Dermis microvascular lymphatic vessel endothelial cell (primary cell): ENCODE data around the gene TLR7. TPM values are rescaled to one million over a fixed set of nuclear protein-coding genes. Genes with fewer than 3 reads are reported as not detected.
A peak's percentile ranks its signal among the peaks of the same experiment; 100 is the strongest.

Experiments
- DNase-seq, 2 donors: peaks; one replicate each; pipeline versions ENCODE4 v3.0.0 to v3.0.0-alpha.2; 2010; ENCODE audit warnings: low read depth in 2 of 2
- total RNA-seq: library from RNA; depleted of rRNA; stranded (reverse); fragments of >200 nt; gene quantifications from 2 replicates; pipeline ENCODE4 v1.2.1, GENCODE V29; 2014

TLR7 gene
- not detected in 2 replicates for total RNA-seq

DNA sequence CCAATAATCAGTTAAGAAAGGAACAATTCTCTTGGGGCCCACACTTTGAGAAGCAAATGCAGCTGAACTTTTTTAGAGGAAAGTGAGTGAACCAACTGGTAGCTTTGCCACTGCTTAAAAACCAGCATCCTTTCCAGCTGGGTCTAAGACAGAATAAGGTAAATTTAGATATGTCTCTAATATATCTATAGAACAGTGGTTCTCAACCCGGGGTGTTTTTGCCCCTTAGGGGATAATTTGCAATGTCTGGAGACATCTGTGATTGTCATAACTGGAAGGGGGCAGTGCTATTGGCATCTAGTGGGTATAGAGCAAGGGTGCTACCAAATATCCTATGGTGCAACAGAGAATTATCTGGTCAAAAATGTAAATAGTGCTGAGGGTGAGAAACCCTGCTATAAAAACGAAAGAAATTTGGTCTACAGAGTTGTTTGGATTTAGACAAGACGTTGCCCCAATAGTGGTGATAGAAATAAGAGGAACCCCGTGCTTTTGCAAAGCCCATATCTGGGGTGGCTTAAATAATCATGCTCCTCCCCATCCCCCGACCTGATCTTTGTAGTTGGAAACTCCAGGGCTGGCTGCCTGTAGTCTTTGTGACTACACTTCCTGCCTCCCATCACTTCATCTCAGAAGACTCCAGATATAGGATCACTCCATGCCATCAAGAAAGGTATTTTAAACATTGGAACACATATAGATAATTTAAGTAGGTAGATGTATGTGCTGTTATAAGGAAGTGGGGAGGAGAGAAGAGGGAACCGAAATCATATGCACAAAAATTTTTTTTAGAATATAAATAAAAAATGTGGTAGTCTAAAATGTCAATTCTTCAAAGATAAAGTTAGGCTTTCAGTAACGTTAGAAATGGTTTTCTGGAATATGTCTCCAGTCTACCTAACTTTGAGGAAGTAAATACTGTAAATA lies at the start of gene TLR7:
TSS of gene TLR7 (plus strand) at position 622 of the 927 bp plus-strand sequence. CDS start 507 bp downstream, outside the sequence.
- DNase-seq = no peak

DNA sequence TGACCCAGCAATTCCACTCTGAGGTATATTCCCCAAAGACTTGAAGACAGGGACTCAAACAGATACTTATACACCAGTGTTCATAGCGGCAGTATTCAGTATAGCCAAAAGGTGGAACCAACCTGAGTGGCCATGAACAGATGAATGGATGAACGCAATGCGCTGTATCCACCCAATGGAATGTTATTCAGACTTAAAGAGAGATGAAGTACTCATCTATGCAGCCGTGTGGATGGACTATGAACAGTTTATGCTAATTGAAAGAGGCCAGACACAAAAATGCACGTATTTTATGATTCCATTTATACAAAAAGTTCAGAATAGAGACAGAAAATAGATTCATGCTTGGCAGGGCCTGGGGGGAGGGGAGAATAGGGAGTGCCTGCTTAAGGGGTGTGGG lies 49.3 kb upstream of the TLR7 start:
- no peak for DNase-seq

DNA sequence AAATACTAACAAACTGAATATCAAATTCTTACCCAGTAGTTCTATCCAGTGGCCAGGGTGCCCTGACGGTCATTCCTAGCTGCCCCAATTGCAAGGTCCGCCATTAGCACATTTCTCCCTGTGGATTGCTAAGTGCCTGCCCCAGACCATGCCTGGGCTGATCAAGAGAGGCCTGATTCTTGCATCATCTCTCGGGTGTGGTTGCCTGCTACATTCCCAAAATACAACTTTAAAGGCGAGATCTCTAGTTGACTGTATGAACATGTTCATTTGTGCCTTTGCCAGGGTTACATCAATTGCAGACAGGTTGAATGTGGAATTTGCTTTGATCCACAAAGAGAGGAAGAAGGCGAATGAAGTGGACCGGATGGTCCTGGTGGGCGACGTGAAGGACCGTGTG lies 47.6 kb upstream of the TLR7 start:
- no peak for DNase-seq

DNA sequence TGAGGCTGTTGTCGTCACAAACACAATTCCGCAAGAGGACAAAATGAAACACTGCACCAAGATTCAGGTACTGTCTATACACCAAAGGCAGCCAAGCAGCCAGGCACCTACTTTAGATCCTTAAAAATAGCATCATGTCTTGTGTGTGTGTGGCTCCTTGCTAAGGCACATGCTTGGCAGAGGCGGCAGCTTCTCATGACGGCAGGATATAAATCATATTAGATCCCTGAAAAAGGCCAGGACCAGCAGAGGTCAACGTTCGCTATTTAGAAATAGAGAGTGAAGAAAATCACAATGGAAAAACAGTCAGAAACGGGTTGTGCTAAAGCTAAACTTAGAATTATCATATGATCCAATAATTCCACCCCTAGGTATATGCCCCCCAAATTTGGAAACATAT lies 46.1 kb upstream of the TLR7 start:
- DNase-seq = no peak

DNA sequence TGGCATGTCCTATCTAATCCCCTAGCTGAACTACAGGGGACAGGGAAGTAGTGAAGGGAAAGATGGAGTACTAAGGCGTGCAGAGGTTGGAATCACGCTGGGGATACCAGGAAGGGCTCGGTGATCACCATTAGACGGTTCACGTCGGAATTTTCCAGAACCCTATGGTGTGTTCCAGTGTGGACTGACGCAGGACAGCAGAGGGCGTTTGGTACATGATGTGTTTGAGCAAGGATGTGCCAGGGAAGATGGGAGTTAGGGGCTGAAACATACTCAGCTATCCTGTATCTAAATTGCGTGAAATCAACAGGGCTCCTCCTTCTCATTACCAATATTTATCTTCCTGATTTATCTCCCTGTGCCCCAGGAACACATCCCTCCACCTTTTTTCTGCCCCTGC lies 41.9 kb upstream of the TLR7 start:
- peak in 1 of 2 donors; percentile 3 for DNase-seq

DNA sequence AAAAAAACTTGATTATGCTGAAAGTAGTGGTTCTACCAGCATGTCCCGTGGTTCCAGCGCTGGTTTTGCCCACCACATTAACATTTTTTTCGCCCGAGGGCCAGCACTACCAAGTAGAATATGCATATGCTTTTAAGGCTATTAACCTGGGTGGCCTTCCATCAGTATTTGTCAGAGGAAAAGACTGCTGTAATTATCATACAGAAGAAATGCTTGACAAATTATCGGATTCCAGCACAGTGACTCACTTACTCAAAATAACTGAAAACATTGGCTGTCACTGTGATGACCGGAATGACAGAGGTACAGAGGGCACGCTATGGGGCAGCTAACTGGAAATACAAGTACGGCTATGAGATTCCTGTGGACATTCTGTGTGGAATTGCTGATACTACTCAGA lies 41.1 kb upstream of the TLR7 start:
- DNase-seq = peak; percentile 54 to 62

DNA sequence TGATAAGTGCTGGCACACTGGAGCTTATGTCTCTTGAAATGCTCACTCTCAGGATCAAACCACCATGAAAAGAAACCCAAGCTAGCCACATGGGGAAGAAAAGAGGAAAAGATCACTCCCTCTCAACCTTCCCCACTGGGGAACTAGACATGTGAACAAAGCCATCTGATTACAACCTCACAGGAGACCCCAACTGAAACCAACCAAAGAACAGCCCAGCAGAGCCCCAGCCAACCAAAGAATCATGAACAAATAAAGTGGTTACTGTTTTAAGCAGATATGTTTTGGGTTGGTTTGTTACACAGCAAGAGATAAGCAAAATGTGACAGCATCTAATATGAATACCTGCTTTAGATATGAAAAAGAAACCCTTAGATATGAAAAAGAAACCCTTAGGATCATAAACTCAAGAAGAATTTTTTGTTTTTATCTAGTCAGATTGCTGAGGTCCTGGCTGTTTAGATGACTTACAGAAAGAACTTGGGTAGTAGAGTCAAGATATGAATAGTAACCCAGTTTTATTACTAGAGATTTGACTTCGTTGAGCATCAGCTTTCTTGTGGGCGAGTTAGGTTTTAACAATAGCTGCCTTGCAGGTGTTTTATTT lies 23.7 kb upstream of the TLR7 start:
- no peak for DNase-seq

DNA sequence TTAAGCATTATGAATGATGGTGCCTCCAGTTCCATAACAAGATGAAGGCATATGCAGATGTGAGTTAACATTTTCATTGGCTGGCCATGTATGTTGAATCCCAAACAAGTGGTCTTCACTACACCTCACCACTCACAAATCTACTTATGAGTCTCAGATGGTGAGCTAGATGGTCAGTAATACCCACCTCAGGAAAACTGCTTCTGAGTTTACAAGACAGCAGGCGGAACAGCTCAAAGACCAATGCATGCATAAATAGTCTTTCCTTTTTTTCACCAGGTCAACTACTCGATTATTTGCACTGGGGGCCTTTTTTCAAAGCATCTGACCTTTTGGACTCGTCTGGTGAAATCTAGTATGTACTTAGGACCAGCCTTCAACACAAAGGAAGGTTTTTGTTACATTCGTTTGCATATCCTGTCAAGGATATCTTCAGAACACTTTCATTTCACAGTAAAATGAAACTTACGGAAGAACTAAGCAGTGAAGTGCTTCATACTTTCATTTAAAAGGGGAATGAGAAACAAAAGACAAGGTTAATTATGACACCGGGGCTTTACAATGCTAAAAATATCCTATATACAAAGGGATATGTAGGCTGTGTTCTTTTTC lies 23.1 kb upstream of the TLR7 start:
- no peak for DNase-seq

DNA sequence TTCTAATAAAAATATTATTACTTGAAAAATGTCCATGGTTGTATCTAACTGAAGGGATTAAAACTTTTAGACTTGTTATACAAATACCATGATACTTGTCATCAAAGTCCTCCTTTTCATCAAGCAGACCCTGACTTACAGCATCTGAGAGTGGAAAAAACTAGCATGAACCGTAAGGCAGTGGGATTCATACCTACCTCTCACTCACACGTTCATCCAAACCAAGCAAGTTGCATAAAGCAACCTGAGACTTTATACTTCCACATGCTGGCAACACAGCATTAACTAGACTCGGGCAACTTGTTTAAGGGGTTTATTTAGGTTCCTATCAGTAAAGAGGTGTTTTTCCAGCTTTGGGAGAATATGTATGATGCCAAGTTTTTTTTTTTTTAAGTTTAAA lies 22.6 kb upstream of the TLR7 start:
- DNase-seq = no peak

DNA sequence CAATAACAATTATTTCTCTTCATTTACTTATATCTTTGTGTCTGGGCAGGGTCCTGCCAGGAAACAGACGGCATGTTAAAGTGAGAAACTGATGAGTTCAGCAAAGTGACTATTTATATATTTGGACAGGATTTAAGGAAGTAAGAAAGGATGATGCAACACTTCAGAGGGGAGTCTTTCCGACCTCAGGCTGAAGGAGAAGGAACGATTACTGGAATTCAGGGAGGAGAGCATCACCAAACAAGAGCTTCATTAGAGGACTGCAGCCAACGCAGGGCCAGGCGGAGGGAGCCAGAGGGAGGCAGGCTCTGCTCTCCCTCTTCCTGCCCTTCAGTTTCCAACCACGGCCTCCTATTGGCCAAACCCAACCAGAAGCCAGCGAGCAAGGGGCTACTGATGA lies 1.5 kb upstream of the TLR7 start:
- DNase-seq = no peak

DNA sequence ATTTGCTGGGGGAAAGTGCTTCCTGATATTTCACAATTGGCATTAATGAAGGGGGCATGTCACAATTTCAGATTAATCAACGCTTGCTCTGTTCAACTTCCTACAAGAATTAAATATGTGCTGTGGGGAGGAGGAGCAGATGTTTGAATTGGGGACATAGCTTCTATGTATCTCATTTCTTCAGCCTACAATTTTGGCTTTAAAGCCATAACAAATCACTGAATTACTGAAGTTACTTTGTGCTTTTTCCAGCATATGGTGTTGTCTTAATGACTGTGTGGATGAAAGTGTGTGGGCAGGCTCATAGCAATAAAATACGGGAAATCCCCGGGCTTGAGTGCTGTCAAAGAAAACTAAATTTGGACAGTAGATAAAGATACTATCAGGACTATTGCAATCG lies 813 bp downstream of the TLR7 start:
- no peak for DNase-seq

DNA sequence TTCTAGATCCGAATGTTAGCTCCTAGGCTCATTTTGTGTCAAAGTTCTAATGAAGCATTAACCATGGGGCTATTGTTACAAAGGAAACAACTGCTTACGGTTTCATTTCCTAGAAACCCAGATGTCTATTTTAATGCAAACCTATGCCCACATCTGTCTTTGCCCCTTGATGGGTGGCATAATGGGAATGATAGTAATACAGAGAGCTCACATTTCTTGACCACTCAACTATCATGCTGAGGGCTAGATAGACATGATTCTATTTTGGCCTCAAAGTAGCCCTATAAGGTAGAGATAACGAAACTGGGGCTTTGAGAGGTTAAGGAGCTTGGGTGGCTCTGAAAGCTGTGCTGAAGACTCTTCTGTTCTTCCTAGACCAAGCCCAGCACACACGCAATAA lies 1.9 kb downstream of the TLR7 start:
- no peak for DNase-seq

DNA sequence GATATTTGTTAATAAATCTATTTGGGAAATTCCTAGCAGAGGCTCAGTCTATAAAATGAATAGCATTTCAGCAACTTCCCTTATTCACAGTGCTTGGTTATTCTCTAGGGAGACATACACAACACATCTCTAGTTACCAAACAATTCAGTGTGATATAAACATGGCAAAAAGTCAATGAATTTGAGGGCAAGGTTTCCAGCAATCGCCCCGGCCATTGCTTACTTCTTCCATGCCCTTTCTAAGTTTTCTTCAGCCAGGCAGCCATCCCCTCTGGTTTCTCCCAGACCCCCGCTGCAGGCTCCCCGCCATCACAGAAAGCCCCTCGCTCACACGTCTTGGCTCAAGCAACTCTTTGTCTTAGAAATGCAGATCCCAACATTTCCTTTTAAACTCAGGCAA lies 4.4 kb downstream of the TLR7 start:
- DNase-seq = no peak

DNA sequence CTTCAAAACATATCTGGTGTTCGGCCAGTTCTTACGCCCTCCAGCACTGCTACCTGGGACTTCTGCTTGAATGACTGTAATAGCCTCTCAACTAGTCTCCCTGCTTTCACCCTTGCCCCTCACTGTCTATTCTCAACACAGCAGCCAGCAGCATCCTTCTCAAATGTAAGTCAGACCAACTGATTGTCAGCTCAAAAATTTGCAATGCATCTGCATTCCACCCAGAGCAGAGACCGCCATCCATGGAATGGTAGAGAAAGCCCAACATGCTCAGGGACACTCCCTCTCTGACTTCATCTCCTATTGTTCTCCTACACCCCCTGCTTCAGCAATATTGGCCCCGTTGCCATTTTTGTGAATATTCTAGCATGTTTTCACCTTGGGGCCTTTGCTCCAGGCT lies 5.9 kb downstream of the TLR7 start:
- DNase-seq = no peak

DNA sequence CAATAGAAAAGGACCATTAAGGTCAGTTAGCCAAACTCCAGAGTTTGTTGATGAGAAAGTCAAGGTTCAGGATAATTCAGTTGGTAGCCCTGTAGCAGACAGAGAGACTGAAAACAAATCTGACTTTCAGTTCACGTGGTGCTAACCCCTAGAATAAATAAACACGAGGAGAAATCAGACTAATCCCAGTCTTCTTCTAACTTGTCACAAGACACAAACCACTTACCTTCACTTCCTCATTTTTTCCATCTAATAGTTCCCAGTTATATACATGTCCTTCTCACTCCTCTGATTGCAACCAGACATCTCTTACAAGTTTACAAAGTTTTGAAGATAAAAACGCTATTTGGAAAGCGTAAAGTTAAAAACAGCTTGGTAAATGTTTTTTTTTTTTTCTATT lies 7.7 kb downstream of the TLR7 start:
- DNase-seq = no peak

DNA sequence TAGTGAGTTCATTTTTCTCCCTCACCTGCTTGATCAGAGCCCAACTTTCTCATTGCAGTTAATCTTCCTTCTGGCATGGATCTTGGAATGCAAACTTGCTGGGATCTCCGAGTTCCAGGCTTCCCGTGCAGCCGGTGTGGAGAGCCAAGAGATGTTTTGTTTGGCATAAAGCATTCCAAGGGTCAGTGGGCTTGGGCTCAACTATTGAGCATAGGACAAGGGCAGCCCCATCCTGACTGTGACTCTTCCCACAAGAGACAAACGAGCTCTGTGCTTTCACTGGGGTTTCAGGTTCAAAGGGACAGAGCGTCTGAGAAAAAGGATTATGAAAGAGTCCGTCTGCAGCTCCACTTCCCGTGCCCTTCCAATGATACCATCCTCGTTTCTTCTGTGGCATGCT lies 10.5 kb downstream of the TLR7 start:
- DNase-seq = peak in 1 of 2 donors; percentile 49

DNA sequence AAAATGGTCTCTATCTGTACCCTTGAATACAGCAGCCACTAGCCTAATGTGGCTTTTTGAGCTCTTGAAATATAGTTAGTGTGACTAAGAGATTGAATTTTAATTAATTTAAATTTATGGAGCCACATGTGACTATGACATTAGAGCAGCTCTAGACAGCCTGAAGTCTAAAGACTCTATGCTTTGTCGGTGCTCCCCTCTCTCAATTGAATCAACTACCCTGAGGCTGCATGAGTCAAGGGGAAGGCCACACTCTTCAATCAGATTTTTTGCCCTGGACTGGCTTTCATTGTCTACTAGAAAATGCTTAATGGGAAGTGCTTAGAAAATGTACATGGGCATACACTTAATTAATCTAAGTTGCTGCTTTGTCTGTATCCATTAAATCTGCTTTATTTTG lies 11.7 kb downstream of the TLR7 start:
- no peak for DNase-seq

DNA sequence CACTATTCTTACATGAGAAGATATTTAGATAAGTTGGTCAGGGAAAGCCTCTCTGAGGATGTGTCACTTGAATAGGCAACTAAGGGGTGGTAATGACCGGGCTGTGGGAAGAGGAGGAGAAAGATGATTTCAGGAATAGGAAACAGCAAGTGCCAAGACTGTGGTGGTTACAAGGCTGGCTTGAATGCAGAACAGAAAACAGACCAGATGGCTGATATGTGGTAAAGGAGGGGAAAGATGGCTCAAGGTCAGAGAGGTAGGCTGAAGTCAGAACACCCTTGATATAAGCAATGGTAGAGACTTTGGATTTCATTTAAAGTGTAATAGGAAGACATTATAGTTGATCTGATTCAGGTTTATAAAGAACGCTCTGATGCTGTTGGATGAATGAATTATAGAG lies 15.0 kb downstream of the TLR7 start:
- no peak for DNase-seq

DNA sequence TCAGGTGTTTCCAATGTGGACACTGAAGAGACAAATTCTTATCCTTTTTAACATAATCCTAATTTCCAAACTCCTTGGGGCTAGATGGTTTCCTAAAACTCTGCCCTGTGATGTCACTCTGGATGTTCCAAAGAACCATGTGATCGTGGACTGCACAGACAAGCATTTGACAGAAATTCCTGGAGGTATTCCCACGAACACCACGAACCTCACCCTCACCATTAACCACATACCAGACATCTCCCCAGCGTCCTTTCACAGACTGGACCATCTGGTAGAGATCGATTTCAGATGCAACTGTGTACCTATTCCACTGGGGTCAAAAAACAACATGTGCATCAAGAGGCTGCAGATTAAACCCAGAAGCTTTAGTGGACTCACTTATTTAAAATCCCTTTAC lies 18.6 kb downstream of the TLR7 start:
- no peak for DNase-seq

DNA sequence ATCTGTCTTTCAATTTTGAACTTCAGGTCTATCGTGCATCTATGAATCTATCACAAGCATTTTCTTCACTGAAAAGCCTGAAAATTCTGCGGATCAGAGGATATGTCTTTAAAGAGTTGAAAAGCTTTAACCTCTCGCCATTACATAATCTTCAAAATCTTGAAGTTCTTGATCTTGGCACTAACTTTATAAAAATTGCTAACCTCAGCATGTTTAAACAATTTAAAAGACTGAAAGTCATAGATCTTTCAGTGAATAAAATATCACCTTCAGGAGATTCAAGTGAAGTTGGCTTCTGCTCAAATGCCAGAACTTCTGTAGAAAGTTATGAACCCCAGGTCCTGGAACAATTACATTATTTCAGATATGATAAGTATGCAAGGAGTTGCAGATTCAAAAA lies 19.7 kb downstream of the TLR7 start:
- DNase-seq = no peak

DNA sequence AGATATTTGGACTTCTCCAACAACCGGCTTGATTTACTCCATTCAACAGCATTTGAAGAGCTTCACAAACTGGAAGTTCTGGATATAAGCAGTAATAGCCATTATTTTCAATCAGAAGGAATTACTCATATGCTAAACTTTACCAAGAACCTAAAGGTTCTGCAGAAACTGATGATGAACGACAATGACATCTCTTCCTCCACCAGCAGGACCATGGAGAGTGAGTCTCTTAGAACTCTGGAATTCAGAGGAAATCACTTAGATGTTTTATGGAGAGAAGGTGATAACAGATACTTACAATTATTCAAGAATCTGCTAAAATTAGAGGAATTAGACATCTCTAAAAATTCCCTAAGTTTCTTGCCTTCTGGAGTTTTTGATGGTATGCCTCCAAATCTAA lies 20.3 kb downstream of the TLR7 start:
- no peak for DNase-seq

DNA sequence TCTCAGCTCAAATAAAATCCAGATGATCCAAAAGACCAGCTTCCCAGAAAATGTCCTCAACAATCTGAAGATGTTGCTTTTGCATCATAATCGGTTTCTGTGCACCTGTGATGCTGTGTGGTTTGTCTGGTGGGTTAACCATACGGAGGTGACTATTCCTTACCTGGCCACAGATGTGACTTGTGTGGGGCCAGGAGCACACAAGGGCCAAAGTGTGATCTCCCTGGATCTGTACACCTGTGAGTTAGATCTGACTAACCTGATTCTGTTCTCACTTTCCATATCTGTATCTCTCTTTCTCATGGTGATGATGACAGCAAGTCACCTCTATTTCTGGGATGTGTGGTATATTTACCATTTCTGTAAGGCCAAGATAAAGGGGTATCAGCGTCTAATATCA lies 20.9 kb downstream of the TLR7 start:
- DNase-seq = no peak

DNA sequence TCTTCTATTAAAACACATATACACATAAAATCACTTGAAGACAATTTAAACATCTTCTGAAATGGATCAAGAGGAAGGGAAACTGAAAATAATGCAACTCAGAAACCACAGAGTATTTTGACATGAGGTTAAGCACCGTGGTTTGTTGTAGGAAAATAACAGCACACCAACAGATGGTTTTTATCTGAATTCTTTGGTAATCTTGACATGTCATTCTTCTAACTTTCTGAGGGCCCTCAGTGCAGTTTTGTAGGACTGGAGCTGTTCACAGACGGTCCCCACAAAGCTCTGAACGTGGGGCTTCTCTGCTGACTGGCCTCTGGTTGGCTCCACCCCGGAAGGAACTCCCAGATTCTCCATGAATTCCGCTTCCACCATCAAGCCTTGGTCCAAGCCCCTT lies 23.6 kb downstream of the TLR7 start:
- no peak for DNase-seq
